H1 (cell line): ENCODE measurements around the gene NEU2. TPM values are rescaled to one million over a fixed set of nuclear protein-coding genes. Genes with fewer than 3 reads are reported as not detected.

ENCODE experiments used
- BCL11A ChIP-seq, 2 experiments: IDR thresholded peaks; one replicate each; pipeline ENCODE4 v1.6.1; 2011; ENCODE audit warnings: low read depth in 2 of 2, low read length in 2 of 2, mild to moderate bottlenecking in 2 of 2
- CBX5 ChIP-seq: fragments of 300-800, 300-1000 bp; sonication (generic); IDR thresholded peaks from 2 replicates; pipeline ENCODE4 v1.7.1; 2016; ENCODE audit warnings: antibody characterized with exemption, low read length, low read depth
- CTBP2 ChIP-seq: IDR thresholded peaks from 2 replicates; pipeline ENCODE4 v1.7.0; 2011; ENCODE audit warnings: borderline replicate concordance, mild to moderate bottlenecking, moderate library complexity, mixed read lengths, low read length; ENCODE audit not compliant: insufficient read depth, insufficient read length
- E2F6 ChIP-seq: IDR thresholded peaks from 2 replicates; pipeline ENCODE4 v1.6.1; 2012; ENCODE audit warnings: inconsistent platforms
- HDAC2 ChIP-seq, 2 experiments: fragments of 300-600 bp in 1 of 2; sonication (generic) in 1 of 2; IDR thresholded peaks; 2 replicates each; pipeline ENCODE4 v1.6.1; 2011 to 2012; ENCODE audit warnings: low read depth in 2 of 2, low read length in 2 of 2, mild to moderate bottlenecking in 2 of 2, moderate library complexity in 2 of 2, borderline replicate concordance in 1 of 2, inconsistent platforms in 1 of 2
- KDM4A ChIP-seq: IDR thresholded peaks from one replicate; pipeline ENCODE4 v1.7.1; 2012; ENCODE audit warnings: low read depth, mild to moderate bottlenecking, moderate library complexity, low read length, inconsistent platforms; ENCODE audit not compliant: severe bottlenecking
- RAD21 ChIP-seq, 2 experiments: IDR thresholded peaks in 1 of 2; conservative IDR thresholded peaks in 1 of 2; 2 replicates each; pipeline ENCODE4 v1.6.1; 2011; ENCODE audit warnings: low read depth in 2 of 2, low read length in 2 of 2, improper control_type of control experiment in 1 of 2, inconsistent platforms in 1 of 2, mild to moderate bottlenecking in 1 of 2, moderate library complexity in 1 of 2
- SIN3A ChIP-seq, 2 experiments: IDR thresholded peaks in 1 of 2; conservative IDR thresholded peaks in 1 of 2; 2 replicates each; pipeline ENCODE4 v1.6.1; 2011 to 2012; ENCODE audit warnings: low read length in 2 of 2, improper control_type of control experiment in 1 of 2, low read depth in 1 of 2, mild to moderate bottlenecking in 1 of 2
- SP4 ChIP-seq: IDR thresholded peaks from 2 replicates; pipeline ENCODE4 v1.6.1; 2012; ENCODE audit warnings: low read length, inconsistent platforms
- SUZ12 ChIP-seq: fragments of 200-600 bp; sonication (generic); IDR thresholded peaks from 2 replicates; pipeline ENCODE4 v1.6.1; 2012; ENCODE audit warnings: mild to moderate bottlenecking, inconsistent platforms, low read length, moderate library complexity, mixed read lengths
- polyA plus RNA-seq, 7 experiments: library from polyadenylated mRNA; depleted of rRNA in 3 of 7; stranded (reverse) in 5 of 7; unstranded in 2 of 7; fragments of >200 nt in 5 of 7; fragments of 200-250 nt in 2 of 7; gene quantifications; 1 replicate in 5 of 7; 2 replicates in 1 of 7; 4 replicates in 1 of 7; pipeline versions ENCODE4 v1.2.1 to v1.2.3, GENCODE V29; 2011 to 2013; ENCODE audit warnings: missing spikeins in 2 of 7, mixed read lengths in 2 of 7
- total RNA-seq: library from RNA; stranded (reverse); fragmentation: NEBNext Ultra II Directional; extraction: Animal tissue kit (Norgen Biotek cat#: 25700); gene quantifications from 2 replicates; pipeline ENCODE4 v1.2.1, GENCODE V29; 2021
- TF ChIP-seq, protein P1 (sequence below): IDR thresholded peaks from 2 replicates; pipeline ENCODE4 v1.6.1; 2012; ENCODE audit warnings: inconsistent platforms

NEU2 gene
- total and polyA plus RNA-seq, 2 of the 8 experiments (the other 6 are each of a cell fraction or from before 2014, with no cell fraction given) = 0.12 TPM; not detected in 1

- 0 out of 4 replicates have a peak, but pooled peaks of 1 of the 2 experiments have one; percentile 37 for TF ChIP-seq SIN3A (conservative IDR thresholded peaks at IDR 0.05 in 1 of 2, IDR thresholded peaks at IDR 0.05 in 1 of 2; ENCODE audit: low read depth in 1 of 2, low read length in 2 of 2)
- TF ChIP-seq HDAC2 (IDR thresholded peaks at IDR 0.05; ENCODE audit: borderline replicate concordance in 1 of 2, low read depth in 2 of 2, low read length in 2 of 2) = no peak
- no peak for TF ChIP-seq BCL11A (IDR thresholded peaks at IDR 0.05; ENCODE audit: low read depth in 2 of 2, low read length in 2 of 2)
- 0 out of 2 replicates have a peak, but pooled peaks have one; percentile 42 for TF ChIP-seq SP4
- TF ChIP-seq E2F6 = no peak
- peak; percentile 77 to 89 for TF ChIP-seq RAD21 (IDR thresholded peaks at IDR 0.05 in 1 of 2, conservative IDR thresholded peaks at IDR 0.05 in 1 of 2; ENCODE audit: low read depth in 2 of 2, low read length in 2 of 2)
- TF ChIP-seq KDM4A = no peak
- peak; percentile 52 for TF ChIP-seq CTBP2
- no peak for TF ChIP-seq CBX5
- TF ChIP-seq SUZ12 = no peak
- TF ChIP-seq, protein P1, sequence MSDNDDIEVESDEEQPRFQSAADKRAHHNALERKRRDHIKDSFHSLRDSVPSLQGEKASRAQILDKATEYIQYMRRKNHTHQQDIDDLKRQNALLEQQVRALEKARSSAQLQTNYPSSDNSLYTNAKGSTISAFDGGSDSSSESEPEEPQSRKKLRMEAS = peak; percentile 47; the same call in 1 of the 2 replicates
These were observed 21.7 kb downstream of the NEU2 start (continued) for GRCh38 chr2:233053928-233054784.
